GDM1 (cell line): ENCODE measurements around the gene SAPCD2.
"Not testable (repeated sequence)": the region's sequence is repeated elsewhere in the genome, so short reads cannot be mapped to it uniquely, and the experiment has no call there.

Source experiments
- DNase-seq: peaks from one replicate; lab custom pipeline; 2025; lab: John Stamatoyannopoulos, UW

Gene SAPCD2

GRCh38 chr9:137064027-137064879 lies 6.1 kb downstream of the SAPCD2 start:
- peak; percentile 48 for DNase-seq

DNA sequence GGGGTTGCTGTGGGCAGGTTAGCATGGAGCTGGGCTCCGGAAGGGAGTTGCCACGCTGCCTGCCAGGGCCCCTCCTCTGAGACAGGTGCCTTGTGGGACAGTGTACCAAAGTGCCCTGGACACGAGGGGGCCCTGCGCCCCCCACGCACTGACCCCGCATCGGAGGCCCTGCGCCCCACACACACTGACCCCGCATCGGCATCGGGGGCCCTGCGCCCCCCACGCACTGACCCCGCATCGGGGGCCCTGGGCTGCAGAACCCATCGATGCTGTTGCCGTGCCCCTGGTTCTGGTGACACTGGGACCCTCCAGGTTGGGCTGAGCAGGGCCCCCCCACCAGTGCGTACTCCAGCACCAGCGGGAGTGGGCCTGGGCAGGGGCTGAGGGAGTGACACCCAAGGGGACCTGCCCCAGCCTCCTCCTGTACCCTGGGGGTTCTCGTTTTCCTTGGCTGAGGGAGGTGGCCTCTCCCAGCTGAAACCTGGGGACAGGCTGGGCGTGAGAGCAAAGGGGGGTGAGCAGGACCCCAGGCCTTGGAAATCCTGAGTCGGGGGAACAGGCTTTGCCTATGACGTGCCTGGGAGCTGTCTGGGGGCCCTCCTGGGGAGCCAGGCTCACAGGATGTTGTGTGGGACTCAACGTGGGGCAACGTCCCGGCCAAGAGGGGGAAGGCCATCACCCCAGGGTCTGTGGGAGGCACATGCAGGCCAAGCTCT lies 6.9 kb downstream of the SAPCD2 start:
- no peak for DNase-seq

- not testable (repeated sequence) for DNase-seq
Measured at GRCh38 chr9:137062798-137063197, 7.6 kb downstream of the SAPCD2 start.

GRCh38 chr9:137062384-137062783 lies 8.0 kb downstream of the SAPCD2 start:
- DNase-seq: no peak

DNA sequence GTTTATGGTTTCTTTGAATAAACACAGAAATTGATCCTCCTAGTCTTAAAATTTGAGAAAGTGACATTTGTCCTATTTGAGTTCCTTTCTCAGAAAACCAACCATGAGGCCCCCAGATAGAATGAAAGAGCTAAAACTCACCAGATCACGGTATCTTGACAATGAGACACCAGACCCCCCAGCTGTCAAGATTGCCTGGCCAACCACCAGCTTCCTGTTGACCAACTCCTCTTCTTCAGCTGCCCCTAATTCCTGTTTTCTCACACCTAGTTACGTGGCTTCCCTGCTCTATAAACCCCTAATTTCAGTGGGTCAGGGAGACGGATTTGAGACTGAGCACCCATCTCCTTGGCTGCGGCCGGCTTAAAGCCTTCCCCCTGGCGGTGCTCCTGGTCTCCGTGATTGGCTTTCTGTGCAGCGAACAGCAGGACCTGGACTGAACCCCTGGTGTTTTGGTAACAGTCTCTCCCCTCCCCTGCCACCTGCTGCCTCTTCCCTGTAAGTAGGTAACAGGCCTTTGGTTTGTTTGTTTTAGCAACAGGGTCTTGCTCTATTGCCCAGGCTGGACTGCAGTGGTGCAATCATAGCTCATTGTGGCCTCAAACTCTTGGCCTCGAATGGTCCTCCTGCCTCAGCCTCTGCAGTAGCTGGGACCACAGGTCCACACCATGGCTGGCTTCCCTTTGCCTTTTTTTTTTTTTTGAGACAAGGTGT lies 11.7 kb downstream of the SAPCD2 start:
- no peak for DNase-seq

DNA sequence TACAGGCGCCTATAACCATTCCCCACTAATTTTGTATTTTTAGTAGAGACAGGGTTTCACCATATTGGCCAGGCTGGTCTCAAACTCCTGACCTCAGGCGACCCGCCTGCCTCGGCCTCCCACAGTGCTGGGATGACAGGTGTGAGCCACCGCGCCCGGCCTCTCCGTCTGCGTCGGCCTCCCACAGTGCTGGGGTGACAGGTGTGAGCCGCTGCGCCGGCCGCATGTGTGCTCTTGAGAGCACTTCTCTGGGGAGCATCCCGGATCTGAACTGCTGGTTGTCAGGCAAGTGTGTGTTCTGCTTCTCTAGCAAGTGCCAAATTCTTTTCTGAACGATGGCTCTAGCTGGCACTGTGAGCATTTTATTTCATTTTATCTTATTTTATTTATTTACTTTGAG lies 12.8 kb downstream of the SAPCD2 start:
- DNase-seq: no peak

DNA sequence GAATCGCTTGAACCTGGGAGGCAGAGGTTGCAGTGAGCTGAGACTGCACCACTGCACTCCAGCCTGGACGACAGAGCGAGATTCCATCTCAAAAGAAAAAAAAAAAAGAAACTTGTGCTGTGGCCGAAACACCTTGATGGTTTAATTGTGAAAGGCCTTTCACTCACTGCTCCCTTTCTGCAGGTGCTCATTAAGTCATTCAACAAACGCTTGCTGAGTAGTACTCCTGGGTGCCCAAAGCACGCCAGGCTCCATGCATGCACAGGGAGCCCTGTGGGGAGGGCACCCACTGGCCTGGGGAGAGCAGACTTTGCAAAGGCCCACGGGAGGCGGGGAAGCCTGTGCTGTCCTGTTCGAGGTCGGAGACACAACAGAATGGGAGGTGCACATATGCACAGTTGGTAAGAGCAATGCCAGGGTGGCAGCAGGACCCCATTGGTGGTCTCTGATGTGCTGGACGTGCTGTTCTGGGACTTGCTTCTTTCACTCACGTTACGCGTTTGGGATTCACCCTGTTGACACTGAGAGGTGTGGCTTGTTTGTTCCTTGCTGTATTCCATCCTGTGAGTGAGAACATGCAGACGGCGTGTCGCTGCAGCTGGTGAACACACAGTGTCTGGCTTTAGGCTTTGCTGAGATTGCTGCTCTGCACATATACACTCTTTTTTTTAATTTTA lies 13.5 kb downstream of the SAPCD2 start:
- no peak for DNase-seq

DNA sequence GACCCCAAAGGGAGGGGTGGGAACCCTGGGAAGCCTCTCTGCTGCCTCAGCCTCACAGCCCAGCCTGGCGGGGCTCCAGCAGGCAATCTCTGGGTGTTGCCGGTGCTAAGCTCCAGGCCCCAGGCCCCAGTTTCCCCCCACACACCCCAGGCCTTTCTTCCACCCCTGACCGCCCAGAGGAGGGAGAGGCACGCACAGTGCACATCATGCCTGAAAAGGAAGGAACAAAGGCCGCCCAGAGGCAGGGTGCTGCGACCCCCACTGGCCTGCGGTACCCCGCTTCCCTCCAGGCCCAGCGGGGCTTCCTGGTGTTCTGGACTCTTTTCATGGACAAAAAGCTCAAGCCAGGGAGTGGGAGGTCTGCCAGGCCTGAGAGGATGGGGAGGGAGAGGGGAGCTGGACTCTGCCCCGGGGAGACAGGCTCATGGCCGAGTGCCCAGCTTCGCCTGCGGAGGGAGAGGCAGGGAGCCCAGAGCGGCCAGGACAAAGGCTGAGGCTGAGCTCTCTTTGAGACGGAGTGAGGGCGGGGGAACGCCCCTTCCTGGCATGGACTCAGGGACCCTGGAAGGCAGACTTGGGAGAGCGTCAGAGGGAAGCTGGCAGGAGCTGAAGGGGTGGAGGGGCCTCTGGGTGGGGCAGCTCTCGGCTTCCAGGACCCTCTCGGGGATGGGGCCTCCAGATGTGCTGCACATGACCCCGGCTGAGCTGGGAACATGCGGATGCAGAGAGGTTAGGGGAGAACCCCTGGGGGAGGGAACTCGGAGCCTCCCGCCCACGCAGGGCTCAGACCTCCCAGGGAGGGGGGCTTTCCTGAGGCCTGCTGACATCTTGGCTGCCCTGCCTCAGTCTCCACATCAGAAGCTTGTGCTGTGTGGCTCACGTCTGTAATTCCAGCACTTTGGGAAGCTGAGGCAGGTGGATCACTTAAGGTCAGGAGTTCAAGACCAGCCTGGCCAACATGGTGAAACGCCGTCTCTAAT lies 14.7 kb downstream of the SAPCD2 start:
- DNase-seq: no peak

DNA sequence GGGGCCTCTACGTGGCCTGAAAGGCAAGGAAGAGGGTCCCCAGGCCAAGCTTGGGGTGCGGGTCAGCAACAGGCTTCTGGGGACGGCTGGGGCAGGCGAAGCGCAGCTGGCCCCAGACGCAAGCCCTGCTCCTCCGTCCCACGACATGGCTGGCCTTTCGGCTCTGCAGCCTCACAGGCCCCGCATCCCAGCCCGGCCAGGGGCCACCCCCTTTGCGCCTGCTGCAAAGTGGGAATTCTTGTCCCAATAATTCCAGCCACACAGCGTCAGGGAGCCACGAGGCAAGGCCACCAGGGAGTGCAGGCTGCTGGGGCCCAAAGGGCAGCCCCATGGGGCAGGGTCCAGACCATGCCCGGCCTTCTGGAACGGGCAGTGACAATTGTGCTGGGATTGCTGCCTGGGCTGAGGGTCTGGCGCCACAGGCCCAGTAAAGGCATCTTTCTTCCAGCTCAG lies 15.4 kb downstream of the SAPCD2 start:
- DNase-seq: no peak

DNA sequence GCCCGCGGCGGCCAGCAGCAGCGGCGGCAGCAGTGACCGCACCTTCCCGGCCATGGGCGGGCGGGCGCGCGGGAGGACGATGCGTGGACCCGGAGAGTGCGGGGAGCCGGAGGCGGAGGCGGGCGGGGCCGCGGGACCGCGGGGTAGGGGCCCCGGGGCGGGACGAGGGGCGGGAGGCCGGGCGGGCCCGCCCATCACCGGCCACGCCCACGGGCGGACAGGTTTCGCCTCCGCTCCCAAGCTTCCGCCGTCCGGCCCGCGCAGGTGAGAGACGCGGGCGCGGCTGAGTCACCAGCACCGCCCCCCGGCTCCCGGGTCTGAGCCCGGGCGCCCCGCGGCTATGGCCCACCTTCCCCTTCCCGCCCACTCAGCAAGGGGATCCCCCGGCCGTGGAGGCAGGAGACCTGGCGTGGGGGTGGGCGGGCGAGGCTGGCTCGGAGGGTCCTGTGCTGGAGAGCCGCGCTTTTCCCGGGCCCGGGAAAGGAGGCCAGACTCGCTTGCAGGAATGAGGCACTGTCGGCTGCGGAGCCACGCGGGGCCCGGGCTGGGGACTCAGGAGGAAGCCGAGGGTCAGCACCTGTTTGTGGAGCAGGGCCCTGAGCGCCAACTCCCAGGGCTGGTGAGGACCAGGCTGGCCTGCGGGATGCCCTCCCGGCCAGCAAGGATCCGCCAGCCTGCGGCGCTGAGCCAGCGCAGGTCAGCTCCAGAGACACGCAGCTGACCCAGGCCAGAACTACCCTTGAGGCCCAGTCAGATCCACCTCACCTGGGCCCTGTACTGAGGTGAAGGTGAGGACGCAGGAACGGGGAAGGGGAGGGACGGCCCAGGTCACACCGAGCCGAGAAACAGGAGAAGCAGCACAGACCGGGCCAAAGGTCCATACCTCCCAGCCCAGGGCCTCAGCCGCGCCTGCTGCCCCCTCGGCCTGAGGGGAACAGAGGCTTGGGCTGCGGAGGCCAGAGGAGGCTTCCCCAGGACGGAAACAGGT lies 16.1 kb downstream of the SAPCD2 start, which contains the start of gene ENTPD2:
Gene ENTPD2, minus strand, starts transcription at position 118 of the 988 bp plus-strand sequence. Its CDS starts 64 bp downstream, at position 54.
- no peak for DNase-seq

DNA sequence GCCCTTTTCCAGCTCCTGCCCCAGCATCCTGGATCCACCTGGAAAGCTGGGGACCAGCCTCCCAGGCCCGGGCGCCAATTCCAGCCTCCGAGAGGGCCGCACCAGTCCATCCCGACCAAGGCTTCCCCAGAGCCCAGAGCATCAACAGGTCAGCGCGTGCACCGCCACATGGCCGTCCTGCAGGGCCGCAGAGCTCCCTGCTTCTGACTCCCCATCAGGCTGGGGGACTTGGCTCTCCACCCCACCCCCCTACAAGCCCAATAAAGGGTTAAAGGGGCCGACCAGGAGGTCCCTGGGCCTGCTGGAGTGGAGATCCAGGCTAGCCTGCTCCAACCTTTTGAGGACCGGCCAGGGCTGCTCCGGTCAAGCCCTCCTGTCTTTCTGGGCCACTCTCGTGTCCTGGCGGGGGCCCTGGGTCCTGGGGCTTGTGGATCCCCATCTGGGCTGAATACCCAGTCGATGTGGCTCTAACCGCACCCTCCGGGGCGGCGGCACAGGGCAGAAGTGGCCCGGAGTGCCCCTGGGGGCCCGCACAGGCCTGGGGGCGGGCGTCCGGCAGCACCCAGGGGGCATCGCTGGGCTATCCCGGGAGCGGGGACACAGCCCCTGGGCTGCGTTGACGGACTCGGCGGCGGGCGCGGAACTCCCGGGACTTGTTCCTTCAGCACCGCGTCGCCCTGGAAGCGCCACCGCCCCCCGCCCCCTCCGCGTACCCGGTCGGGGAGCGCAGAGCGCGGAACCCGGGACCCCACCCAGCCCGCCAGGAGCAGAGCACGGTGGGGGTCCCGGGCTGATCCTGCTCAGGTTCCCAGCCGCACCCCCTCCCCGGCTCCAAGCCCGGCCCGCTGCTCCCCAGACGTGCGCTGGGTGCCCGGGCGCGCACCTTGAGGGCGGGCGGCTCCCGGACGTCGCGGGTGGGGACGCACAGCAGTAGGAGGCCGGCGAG lies 17.1 kb downstream of the SAPCD2 start:
- DNase-seq: no peak

GRCh38 chr9:137052293-137052692 lies 18.1 kb downstream of the SAPCD2 start:
- no peak for DNase-seq

GRCh38 chr9:137051145-137051724 lies 19.1 kb downstream of the SAPCD2 start:
- DNase-seq: no peak

GRCh38 chr9:137050570-137050969 lies 19.8 kb downstream of the SAPCD2 start:
- DNase-seq: no peak

DNA sequence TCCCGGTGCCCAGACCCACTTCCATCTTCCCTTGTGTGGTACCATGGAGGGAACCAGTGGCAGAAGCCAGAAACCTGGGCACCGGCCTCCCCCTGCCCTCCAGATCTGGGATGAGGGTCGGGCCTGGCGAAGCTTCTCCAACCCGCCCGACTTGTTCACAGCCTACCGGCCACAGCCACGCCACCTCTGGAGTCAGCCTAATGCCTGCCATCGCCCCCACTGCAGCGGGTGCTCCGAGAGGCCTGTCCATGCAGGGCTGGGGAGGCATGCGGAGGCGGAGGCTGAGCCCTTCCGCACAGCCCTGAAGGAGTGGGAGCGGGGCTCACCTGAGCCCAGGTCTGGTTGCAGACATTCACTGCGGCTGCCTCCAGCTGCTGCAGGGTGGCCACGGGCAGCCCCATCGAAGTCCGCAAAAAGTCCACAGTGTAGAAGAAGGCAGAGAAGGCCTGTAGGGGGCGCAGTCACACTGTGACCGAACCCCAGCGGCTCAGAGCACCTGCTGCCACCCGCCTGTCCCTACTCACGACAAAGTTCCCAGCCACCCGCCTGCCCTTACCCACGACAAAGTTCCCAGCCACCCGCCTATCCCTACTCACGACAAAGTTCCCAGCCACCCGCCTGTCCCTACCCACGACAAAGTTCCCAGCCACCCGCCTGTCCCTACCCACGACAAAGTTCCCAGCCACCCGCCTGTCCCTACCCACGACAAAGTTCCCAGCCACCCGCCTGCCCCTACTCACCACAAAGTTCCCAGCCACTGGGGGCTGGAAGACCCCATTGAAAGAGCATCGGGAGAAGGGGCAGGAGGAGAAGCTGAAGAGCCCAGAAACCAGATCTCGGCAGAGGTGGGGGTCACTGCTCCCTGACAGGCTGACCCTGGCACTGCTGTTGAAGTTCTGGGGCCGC lies 20.6 kb downstream of the SAPCD2 start:
- DNase-seq: peak; percentile 40

DNA sequence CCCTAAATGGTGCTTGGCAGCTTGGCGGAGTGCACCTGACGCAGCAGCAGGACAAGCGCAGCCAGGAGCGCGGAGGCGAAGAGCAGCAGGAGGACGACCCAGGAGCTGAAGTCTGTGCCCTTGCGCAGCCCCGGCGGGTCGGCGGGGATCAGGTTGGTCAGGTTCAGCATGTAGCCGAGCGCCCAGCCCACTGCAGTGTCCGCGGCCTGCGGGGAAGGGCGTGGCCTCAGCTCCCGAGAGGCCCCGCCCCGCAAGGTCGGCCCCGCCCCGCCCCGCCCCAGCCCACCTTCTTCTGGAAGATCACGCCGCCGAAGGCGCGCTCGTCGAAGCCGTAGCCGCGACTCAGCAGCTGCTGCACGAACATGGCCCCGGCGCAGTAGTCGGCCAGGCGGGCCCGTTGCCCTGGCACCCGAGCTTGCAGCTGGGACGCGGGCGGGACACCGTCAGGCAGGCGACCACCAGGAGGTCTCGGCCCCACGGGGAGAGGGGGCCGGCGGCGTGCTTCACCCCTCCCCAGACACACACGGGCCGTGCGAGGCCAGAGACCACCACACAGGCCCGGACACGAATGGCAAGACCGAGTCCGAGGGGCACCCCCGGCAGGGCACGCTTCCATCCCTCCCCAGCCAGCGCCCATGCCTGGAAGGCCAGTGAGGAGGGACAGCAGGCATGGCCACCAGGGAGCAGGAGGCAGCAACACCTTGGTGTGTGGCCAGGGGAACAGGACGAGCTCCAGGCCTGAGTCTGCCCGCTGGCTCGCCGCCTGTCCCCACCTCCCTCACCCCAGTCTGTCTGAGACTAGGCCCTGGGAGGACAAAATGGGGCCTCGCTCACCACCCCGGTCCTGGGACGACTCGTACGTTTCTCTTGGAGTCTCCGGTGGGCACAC lies 21.5 kb downstream of the SAPCD2 start:
- DNase-seq: no peak
